GM18519 (cell line): Measurements from ENCODE around the gene MED12L.
"Not testable (repeated sequence)": the region's sequence is repeated elsewhere in the genome, so short reads cannot be mapped to it uniquely, and the experiment has no call there.

ENCODE experiments used
- ATAC-seq: cut with Tn5 transposase; IDR thresholded peaks from one replicate; pipeline ENCODE4 v1.9.1; 2021; ENCODE audit warnings: mild to moderate bottlenecking, moderate library complexity; ENCODE audit not compliant: unreplicated experiment, low FRiP score

Gene MED12L

GRCh38 chr3:151085227-151085888 is at the start of gene MED12L:
Gene MED12L, plus strand, starts transcription at chr3:151085664. Its CDS starts 1,263 bp downstream, at chr3:151086927.
- ATAC-seq = peak; percentile 60

- ATAC-seq = no peak
Observed at GRCh38 chr3:151037746-151038477, 47.6 kb upstream of the MED12L start.

GRCh38 chr3:151044706-151045105 is 40.8 kb upstream of the MED12L start:
- ATAC-seq = no peak

GRCh38 chr3:151047636-151048035 is 37.8 kb upstream of the MED12L start:
- ATAC-seq = no peak

- ATAC-seq = no peak
Observed at GRCh38 chr3:151051533-151051932, 33.9 kb upstream of the MED12L start.

- no peak for ATAC-seq
Observed at GRCh38 chr3:151052346-151052745, 33.1 kb upstream of the MED12L start.

- no peak for ATAC-seq
Observed at GRCh38 chr3:151052756-151053155, 32.7 kb upstream of the MED12L start.

GRCh38 chr3:151058740-151059139 is 26.7 kb upstream of the MED12L start:
- no peak for ATAC-seq

GRCh38 chr3:151062611-151063010 is 22.9 kb upstream of the MED12L start:
- no peak for ATAC-seq

- ATAC-seq = no peak
Observed at GRCh38 chr3:151067158-151067557, 18.3 kb upstream of the MED12L start.

- not testable (repeated sequence) for ATAC-seq
Observed at GRCh38 chr3:151072842-151073241, 12.6 kb upstream of the MED12L start.

GRCh38 chr3:151074256-151074655 is 11.2 kb upstream of the MED12L start:
- no peak for ATAC-seq

- no peak for ATAC-seq
Observed at GRCh38 chr3:151075869-151076562, 9.4 kb upstream of the MED12L start.

GRCh38 chr3:151076626-151077025 is 8.8 kb upstream of the MED12L start:
- no peak for ATAC-seq

GRCh38 chr3:151081082-151081481 is 4.4 kb upstream of the MED12L start:
- not testable (repeated sequence) for ATAC-seq

- no peak for ATAC-seq
Observed at GRCh38 chr3:151082880-151083838, 2.3 kb upstream of the MED12L start.

- no peak for ATAC-seq
Observed at GRCh38 chr3:151084893-151085226, 604 bp upstream of the MED12L start.

GRCh38 chr3:151085889-151086483 is 522 bp downstream of the MED12L start:
- peak; percentile 4 for ATAC-seq

GRCh38 chr3:151086484-151087456 is 1.3 kb downstream of the MED12L start:
- ATAC-seq = peak; percentile 74
